HG02642 (cell line): ENCODE results near the gene HIVEP3.
"Not testable (repeated sequence)": the region's sequence is repeated elsewhere in the genome, so short reads cannot be mapped to it uniquely, and the experiment has no call there.

Experiments used
- ATAC-seq: cut with Tn5 transposase; IDR thresholded peaks from one replicate; pipeline ENCODE4 v1.9.1; 2021; ENCODE audit warnings: mild to moderate bottlenecking; ENCODE audit not compliant: unreplicated experiment, poor library complexity

Gene HIVEP3

DNA sequence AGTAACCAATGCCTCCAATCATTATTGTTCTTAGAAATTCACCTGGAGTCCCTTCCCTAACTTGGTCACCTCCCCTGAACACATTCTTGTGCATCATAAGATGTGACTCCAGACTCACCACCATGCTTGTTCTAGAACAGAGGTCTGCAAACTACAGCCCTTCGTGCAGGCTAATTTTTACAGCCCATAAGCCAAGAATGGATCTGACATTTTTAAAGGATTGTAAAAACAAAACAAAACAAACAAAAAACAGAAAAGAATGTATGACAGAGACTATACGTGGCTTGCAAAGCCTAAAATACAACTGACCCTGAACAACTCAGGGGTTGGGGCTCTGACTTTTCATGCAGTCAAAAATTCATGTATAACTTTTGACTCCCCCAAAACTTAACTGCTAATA is 6.2 kb upstream of the HIVEP3 start:
- no peak for ATAC-seq

DNA sequence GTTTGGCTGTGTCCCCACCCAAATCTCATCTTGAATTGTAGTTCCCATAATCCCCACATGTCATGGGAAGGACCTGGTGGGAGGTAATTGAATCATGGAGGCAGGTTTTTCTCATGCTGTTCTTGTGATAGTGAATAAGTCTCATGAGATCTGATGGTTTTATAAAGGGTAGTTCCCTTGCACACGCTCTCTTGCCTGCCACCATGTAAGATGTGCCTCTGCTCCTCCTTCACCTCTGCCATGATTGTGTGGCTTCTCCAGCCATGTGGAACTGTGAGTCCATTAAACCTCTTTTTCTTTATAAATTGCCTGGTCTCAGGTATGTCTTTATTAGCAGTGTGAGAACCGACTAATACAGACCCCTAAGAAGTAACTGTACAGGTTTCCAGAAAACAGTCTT is 2.5 kb upstream of the HIVEP3 start:
- ATAC-seq, result not testable (repeated sequence)

DNA sequence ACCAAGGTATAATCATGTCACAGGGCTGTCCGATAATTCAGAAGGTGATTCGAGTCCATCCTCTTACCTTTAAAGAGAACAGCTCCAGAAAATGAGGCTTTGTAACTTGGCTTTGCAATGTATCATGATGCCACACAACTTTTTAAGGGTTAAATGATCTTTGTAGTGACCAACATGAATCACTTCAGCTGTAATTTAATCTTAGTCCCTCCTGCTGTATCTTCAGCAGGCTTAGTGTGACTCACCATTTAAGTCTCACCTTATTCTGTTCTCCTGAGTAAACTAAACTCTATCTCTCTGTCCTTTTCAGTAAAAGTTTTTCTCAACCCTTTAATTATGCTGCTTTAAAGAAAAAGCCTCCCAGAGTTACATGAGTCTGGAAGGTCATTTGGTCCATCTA is 1.9 kb upstream of the HIVEP3 start:
- ATAC-seq, result no peak

DNA sequence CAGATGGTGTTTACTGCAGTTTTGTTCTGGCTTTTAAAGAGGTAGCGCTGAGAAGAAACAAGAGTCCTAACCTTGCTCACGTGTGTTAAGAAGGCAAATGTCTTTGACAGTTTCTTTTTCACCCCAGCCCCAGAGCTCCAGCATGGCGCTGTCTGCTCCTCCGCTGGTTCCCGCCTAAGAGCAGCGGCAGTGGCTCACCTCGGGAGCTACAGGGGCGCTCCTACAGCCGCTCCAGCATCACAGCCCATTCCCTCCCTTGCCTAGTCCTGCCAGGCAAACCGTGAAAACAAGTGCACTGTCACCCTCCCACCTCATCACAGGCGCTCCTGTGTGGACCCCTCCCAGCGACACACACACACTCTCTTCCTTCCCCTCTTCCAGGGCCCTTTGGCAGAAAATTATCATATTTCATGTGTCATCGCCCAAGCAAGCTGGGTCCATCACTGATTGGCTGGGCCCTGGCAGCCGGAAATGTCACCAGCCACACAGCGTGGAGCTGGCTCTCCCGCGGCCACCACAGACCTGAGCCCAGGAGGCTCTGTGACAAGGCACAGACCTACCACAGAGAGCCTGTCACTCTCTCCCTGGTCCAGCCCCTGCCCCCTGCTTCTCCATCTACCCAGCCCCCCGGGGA is 1.2 kb upstream of the HIVEP3 start:
- no peak for ATAC-seq

DNA sequence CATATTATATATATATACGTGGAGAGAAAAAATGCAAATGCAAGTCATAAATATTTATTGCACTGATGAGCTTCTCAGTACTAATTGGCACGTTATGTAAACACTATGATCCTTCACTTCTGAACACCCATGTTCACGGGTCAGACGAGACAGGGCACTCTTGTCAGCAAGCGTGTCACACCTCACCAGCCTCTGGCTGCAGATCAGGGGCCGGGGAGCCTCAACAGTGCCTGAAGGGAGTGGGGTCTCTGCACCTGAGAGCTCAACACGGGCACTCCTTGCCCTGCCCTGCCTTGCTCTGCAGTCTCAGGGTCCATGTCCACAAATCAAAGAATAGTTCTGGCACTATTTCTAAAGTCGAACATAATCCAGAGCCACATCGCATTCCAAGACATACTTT is 409 bp upstream of the HIVEP3 start:
- no peak for ATAC-seq

DNA sequence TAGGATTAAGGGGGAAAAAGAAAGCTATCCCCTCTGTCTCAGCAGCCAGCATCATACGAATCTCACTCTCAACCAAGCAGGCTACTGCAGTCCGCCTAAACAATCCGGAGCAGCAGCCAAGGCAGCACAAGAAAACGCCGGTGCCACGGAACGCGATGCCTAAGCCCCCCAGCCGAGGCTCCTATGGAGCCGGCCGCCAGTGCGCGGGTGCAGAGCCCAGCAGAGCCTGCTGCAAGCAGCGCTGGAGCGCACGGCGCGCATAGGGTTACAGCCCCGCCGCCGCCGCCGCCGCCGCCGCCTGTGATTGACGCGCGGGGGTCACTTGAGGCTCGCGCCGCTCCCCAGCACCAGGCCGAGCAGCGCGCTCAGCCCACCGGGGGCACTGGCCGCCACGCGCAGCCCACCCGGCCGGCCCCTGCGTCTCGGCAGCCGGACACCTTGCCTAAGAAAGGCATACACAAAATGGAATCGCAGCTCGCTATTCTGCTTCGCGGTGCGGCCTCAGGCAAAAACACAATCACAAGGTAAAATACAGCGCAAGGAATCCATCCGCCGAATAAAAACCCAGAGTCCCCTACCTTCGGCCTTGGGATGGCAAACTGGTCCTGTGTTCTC is 780 bp downstream of the HIVEP3 start:
- ATAC-seq, result no peak

DNA sequence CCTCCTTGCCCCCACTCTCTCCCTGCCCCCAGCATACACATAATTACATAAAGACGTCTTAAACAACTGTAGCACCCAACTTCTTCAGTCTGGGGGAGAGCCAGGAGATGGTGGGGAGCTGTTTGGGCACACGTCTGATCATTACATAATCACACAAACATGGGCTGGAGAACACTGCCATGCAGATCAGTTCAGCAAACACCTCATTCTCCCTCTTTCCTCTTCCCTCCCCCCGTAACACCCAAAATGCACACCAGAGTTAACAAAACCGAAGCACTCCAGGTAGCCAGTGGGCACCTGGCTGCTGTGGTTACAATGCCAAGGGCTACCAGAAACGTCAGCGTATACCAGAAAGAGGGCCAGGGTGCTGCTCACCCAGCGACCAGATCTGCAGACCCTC is 1.6 kb downstream of the HIVEP3 start:
- ATAC-seq, result no peak

DNA sequence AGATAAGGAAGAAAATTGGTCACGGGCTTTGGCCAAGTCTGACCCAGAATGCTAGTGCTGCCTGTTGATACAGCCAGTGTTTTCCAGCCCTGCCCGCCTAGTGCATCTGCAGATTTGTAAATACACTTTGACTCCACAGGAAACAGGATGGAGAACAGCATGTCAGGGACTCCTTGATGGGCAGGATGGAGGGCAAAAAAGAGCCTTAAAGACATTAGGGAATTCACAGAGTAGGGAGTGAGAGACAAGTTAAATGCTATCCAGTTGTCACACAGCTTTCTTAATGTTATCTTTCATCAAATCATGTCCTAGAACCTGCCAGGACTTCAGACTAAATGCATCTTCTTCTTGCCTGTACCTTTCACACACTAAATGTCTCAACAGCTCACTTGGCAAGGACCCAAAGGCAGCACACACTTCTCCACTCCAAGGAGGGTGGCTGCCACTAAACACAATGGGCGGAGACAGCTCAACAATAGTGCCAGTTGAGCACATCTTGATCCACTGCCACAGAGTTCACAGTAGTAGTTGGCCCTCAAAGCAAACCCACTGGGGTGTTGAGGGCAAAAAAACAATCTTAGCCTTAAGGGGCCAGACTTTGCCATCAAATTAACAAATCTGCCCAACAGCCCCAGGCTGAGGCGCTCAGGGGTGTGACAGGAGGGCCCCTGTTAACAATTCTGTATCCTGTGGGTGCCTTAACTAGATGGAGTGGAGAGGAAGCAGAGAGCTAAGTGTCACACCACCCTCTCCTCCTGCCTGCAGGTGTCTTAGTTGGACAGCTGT is 2.7 kb downstream of the HIVEP3 start:
- ATAC-seq, result no peak

DNA sequence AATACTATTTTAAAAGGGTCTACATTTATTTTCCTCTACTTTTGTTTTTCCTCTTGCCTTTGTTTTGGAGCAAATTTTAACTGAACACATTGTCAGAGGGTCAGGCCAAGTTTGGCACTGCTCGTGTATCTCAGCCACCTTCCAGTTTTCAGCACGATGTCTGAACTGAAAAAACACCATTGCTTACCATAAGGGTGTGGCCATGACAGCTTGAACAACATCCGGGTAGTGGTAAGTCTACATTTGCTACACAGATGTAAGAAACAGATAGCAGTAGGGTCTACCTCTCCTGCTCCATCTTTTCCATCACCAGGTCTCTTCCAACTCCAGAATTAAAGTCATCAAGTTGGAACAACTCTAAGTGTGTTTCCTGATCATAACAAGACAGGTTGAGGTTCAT is 4.2 kb downstream of the HIVEP3 start:
- ATAC-seq, result no peak

DNA sequence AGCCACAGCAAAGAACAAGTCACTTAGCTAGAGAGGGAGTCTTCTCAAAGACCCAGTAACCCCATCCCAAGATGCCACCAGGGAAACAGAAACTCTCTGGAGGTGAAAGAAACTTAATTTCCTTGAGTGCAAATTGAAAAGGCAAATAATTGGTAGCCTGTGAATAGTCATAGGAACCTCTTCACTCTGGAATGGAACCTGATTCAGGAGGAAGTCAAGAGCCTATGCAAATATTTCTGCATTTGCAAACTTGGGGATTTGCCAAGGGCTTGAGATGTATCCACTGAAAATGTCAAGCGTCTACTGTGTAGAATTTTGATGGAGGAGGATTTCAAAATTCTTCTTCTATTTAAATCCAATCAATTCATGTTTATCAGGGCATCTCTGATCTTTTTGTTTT is 5.7 kb downstream of the HIVEP3 start:
- no peak for ATAC-seq

DNA sequence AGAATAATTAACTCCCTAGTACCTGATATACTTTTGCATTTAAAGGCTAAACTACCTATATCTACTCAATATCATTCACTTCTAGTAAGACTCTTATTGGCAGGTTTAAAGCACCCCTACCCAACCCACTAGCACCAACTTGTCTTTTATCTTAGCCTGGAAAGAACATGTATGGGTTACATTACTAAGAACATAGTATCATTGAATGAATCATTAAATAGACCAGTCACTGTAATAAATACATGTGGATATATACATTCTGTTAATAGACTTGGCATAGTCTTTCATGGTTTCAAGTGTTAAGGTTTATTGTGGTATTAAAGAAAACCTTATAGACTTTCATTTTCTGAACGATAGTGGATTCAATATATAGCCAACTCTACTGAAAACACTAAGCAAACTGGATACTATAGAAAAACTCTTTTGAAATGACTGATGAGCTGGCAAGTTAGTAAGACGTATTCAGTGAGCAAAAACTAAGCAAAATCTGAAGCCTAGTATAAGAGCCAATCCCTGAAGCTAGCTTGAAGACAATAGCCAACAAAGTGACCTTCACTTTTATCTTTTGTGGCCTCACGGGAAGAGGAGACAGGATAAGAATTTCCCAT is 10.3 kb downstream of the HIVEP3 start:
- ATAC-seq, result no peak

DNA sequence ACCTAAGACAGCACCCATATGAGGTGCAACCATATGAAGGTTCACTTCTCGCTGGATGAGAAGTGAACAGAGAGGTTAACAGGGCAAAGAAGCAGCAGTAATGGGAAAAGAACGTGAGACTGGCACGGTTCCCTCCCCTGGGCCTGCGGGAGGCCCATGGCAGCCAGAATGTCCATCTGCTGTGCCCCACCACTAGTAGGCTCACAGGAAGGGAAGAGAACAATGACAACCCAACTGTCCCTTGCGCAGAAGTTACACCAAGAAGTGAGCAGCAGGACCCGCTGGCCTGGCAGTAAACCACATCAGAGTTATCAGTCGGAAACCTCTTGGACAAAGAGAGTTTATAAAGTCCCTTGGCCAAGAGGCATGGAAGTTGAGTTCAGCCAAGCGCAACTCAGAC is 11.3 kb downstream of the HIVEP3 start:
- ATAC-seq, result no peak

DNA sequence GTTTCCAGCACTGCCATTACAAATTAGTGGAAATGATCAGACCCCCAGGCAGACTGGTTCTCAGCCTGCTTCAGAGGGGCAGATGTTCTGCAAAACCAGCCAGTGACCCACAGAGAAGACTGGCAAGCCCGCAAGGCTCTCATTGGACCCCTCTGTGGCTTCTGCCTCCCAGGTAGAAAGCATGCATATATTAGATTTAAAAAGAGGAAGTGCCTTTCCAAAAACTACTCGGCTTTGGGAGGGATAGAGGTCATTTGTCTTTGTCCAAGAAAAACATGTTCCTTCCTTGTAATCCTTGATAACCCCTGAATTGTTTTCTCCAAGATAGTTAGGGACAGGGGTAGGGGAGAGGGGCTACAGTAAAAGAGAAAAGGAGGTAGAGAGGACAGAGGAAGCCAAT is 11.8 kb downstream of the HIVEP3 start:
- ATAC-seq, result no peak

DNA sequence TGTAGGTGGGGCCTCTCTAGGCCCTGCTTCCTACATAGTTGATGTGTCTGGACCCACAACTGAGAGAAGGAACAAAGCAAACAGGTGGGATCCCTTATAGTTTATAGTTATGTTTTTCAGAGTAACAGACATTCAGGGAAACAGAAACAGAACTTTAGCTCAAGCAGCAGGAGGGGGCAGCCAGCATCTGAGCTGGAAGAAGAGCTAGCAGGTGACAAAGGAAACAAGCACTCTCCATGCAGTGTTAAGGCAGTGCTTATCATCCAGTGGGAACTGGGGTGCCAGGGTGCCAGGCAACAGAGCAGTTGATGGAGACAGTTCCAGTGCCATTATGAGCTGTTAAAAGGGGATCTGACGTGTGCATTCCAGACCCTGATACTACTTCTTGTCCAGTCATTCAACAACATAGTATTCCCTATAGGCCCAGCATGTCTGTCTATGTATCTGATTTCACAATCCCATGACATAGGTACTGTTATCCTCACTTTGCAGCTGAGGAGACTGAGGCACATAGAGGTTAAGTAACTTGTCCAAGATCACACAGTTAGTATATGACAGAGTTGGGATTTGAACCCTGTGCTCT is 13.5 kb downstream of the HIVEP3 start:
- ATAC-seq, result no peak

DNA sequence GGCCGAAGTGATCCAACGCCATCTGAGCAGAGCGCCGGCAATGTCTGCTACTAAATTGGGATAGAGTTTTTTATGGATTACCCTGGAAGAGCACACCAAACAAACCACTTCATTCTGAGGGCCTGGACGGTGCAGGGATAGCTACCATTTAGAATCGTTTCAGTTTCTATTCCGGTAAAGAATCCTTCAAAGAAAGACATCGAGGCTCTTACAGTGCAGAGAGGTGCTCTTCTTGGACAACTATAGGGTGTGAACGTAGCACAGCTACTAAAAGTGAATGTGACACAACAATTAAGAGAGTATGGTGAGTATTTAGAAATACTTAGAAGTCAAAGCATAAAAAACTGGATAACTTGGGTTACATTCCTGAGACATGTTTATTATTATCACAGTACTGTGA is 16.1 kb downstream of the HIVEP3 start:
- no peak for ATAC-seq

DNA sequence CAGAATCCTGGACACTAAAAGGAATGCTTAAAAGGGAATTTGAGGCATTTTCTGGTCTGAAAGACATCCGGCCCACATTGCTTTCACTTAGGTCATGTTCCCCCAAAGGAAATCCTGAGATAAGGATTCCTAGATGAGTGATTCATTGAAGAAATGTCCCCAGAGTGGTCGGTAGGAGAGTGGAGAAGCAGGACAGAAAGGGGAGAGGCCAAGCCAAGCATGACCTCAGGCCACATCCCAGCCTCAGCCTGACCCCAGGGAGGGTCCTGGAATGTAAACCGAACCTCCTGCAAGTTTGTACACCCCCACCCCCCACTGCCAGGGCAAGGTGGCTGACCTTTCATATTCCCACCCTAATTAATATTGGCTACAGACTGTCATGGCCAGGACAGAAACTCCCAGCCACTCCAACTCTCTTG is 16.6 kb downstream of the HIVEP3 start:
- no peak for ATAC-seq

DNA sequence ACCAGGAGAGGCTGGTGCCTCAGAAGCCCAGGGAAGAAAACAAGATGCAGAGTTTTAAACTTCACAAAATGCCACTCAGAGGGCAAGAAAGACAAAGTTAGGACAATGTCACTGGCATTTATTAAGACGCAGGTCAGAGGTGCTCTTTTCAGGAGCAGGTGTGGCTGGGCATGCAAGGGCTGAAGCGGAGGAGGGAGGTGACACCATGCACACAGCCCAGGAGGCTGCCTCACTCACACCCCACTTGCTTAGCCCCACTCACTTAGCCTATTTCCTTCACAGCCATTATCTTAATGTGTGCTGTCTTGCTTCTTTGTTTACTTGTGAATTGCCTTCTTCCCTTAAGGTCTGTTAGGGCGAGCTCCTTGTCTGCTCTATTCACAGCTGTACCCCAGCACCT is 17.2 kb downstream of the HIVEP3 start:
- no peak for ATAC-seq

DNA sequence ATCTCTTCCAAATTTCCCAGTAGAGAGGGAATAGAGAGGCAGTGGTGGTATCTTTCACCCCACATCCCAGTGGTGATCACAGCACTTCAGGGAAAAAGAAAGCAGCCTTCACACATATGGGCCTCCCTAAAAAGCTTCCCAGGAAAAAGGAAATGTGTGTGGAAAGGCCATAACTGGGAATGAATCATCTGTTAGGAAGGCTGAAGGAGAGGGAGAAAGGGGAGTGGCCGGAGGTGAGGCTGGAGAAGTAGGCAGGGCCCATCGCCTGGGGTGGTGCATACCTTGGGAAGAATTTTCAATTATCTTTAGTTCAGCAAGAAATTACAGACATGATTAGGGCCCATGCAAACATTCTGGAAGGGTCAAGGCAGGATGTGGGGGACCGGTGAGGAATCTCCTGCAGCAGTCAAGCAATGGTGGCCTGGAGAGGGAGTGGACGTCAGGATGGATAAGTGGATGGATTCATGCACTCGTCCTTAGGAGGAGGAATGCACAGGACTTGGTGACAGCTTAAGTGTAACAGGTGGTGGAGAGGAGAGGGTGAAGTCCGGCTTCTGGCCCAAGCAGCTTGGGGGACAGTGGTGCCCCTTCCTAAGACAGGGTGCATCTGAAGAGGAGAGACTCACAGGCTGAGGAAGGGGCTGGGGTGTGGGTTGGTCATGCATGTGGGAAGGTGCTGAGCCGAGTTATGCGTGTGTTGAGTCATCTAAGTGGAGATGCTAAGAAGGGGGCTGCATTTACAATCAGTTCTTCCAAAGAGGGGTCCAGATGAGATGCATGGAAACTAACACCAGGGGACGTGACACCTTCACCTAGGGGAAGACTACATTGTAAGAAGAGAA is 17.9 kb downstream of the HIVEP3 start:
- no peak for ATAC-seq

DNA sequence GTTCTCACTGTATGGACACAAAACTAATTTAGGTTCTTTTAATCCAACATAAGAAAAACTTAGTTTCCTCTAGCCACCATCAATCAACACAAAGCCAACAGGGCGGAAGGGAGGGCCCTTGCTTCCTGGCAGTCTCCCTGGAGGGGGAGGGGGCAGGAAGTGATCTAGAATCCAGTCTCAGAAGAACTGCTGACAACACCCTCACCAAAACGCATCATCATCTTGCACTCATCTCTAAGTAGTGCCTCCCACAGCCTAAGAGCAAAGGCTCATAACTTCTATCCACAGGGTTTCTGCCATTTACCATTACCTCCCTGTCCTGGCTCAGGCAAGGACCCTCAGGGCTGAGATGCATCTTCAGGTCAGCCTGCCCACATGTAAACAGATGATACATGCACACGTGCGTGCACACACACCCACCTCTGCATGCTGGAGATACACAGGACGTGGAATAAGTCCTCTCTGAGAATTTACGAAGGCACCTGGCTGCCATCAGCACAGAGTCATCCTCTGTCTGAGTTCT is 20.5 kb downstream of the HIVEP3 start:
- no peak for ATAC-seq

DNA sequence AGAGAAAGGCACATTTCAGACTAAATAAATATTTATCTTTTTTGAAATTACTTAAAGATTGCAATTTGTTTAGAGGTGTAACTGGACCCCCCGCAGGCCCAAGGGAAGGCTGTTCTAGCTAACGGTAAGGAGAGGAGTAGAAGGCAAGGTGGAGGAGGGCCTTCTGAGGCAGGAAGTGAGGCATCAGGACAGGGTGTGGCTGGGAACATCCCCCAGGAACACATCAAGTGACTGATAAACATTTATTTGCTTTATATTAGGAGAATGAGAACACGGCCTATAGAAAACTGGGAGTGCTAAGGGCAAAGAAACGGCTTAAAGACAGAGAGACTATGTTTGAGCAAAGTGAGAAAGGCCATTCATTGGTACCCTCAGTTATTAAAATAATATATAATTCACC is 23.2 kb downstream of the HIVEP3 start:
- no peak for ATAC-seq
